ENCODE data around the gene NPHS2.
A peak's percentile ranks its signal among the peaks of the same experiment; 100 is the strongest.

The NPHS2 gene

GRCh38 chr1:179516976-179517705 lies 58.6 kb downstream of the NPHS2 start:
- no peak overlapping the region for H3K4me3 ChIP-seq (ENCODE audit: low read depth, low read length)
- TF ChIP-seq CTCF (IDR thresholded peaks at IDR 0.05; ENCODE audit: insufficient read depth, low read depth, low read length, missing control alignments): no peak
- no peak for DNase-seq (ENCODE audit: low read depth)

GRCh38 chr1:179510038-179510437 lies 65.7 kb downstream of the NPHS2 start:
- peak; percentile 34 for DNase-seq (ENCODE audit: low read depth)
- no peak for TF ChIP-seq CTCF (IDR thresholded peaks at IDR 0.05; ENCODE audit: insufficient read depth, low read depth, low read length, missing control alignments)
- H3K4me3 ChIP-seq (ENCODE audit: low read depth, low read length): no peak overlapping the region

- no peak overlapping the region for H3K4me3 ChIP-seq (ENCODE audit: low read depth, low read length)
- no peak for TF ChIP-seq CTCF (IDR thresholded peaks at IDR 0.05; ENCODE audit: insufficient read depth, low read depth, low read length, missing control alignments)
- DNase-seq (ENCODE audit: low read depth): no peak
These were observed 66.4 kb downstream of the NPHS2 start for GRCh38 chr1:179509384-179509783.

- no peak for TF ChIP-seq CTCF (IDR thresholded peaks at IDR 0.05; ENCODE audit: insufficient read depth, low read depth, low read length, missing control alignments)
- H3K4me3 ChIP-seq (ENCODE audit: low read depth, low read length): no peak overlapping the region
- no peak for DNase-seq (ENCODE audit: low read depth)
These were observed 69.5 kb downstream of the NPHS2 start for GRCh38 chr1:179506199-179506598.
